HepG2 (cell line): ENCODE data around the gene SASH3. TPM values are rescaled to one million over a fixed set of nuclear protein-coding genes. Genes with fewer than 3 reads are reported as not detected.

Experiments
- ATAC-seq: fragments of 200-7000 bp; cut with Tn5 transposase; 3 replicates; pipeline ENCODE4 v1.9.1; 2020; ENCODE audit warnings: mild to moderate bottlenecking, moderate library complexity
- BruUV-seq: library from RNA; stranded (reverse); fragments of 400-500 nt; replicated peaks from 2 replicates; lab custom pipeline; 2021; lab: Mats Ljungman, UMichigan
- CTCF ChIA-PET: fragments of 300-600 bp; formaldehyde crosslinking; extraction: SDS; loops from one replicate; lab custom pipeline; 2021; ENCODE audit warnings: low total read pairs, inconsistent platforms, low intra/inter-chr PET ratio; lab: Yijun Ruan, JAX
- POLR2A ChIA-PET: fragments of 350-600 bp; sonication (Branson Sonifier 250); formaldehyde crosslinking; loops from one replicate; lab custom pipeline; 2020; ENCODE audit warnings: antibody characterized with exemption, inconsistent platforms; lab: Yijun Ruan, JAX
- DNase-seq: peaks from one replicate; pipeline ENCODE4 v3.0.0-alpha.2; 2015; ENCODE audit warnings: low spot score
- FAIRE-seq: peaks from 3 replicates; lab custom pipeline; 2011; peaks lifted over from hg19 to GRCh38; lab: Jason Lieb, UNC
- H2AFZ ChIP-seq: one replicate; pipeline ENCODE4 v1.6.1; 2011; ENCODE audit warnings: low read length, inconsistent platforms
- H3K27ac ChIP-seq: fragments of 300-600 bp; 3 replicates; pipeline ENCODE4 v1.8.0; 2011; ENCODE audit warnings: mixed run types, mild to moderate bottlenecking, mixed read lengths, low read length, inconsistent platforms; ENCODE audit not compliant: insufficient read depth; ENCODE audit errors: extremely low read length
- H3K27me3 ChIP-seq, 2 experiments: fragments of 200-600 bp in 1 of 2; 2 replicates in 1 of 2; 3 replicates in 1 of 2; pipeline versions ENCODE4 v1.6.0 to v1.8.0; 2011; ENCODE audit warnings: low read length in 2 of 2, mild to moderate bottlenecking in 2 of 2, moderate library complexity in 2 of 2, inconsistent platforms in 1 of 2; ENCODE audit not compliant: insufficient read depth in 2 of 2, control insufficient read depth in 1 of 2
- H3K36me3 ChIP-seq, 2 experiments: fragments of 200-600 bp in 1 of 2; replicated peaks in 1 of 2; 2 replicates in 1 of 2; 3 replicates in 1 of 2; pipeline versions ENCODE4 v1.5.1 to v1.8.0; 2011; ENCODE audit warnings: low read length in 2 of 2, inconsistent platforms in 1 of 2; ENCODE audit not compliant: insufficient read depth in 2 of 2, control insufficient read depth in 1 of 2
- H3K4me1 ChIP-seq: 2 replicates; pipeline ENCODE4 v1.5.1; 2012; ENCODE audit warnings: low read length, inconsistent platforms; ENCODE audit not compliant: insufficient read depth
- H3K4me2 ChIP-seq: 2 replicates; pipeline ENCODE4 v1.6.0; 2011; ENCODE audit warnings: low read depth, low read length, inconsistent platforms
- H3K4me3 ChIP-seq, 3 experiments: fragments of 200-600 bp in 1 of 3; sonication (generic), shearing (Covaris generic) in 1 of 3; replicated peaks in 1 of 3; 2 replicates each; pipeline ENCODE4 v1.5.1; 2011 to 2016; ENCODE audit warnings: low read length in 3 of 3, inconsistent platforms in 2 of 3, low read depth in 2 of 3, mild to moderate bottlenecking in 2 of 3, control low read depth in 1 of 3, mixed read lengths in 1 of 3; ENCODE audit not compliant: insufficient read depth in 1 of 3
- H3K79me2 ChIP-seq: one replicate; pipeline ENCODE4 v1.6.1; 2011; ENCODE audit warnings: low read length, inconsistent platforms; ENCODE audit not compliant: insufficient read depth
- H3K9ac ChIP-seq: 2 replicates; pipeline ENCODE4 v1.6.0; 2011; ENCODE audit warnings: mild to moderate bottlenecking, low read depth, low read length, inconsistent platforms; ENCODE audit not compliant: insufficient read depth
- H3K9me3 ChIP-seq: 2 replicates; pipeline ENCODE4 v1.5.1; 2012; ENCODE audit warnings: mild to moderate bottlenecking, low read length
- H4K20me1 ChIP-seq: 2 replicates; pipeline ENCODE4 v1.6.0; 2011; ENCODE audit warnings: inconsistent platforms, mild to moderate bottlenecking, low read length, moderate library complexity; ENCODE audit not compliant: insufficient read depth
- ARID5B ChIP-seq: IDR thresholded peaks from 2 replicates; pipeline ENCODE4 v1.4.0; 2020; ENCODE audit warnings: mild to moderate bottlenecking, missing genetic modification reagents
- CENPX ChIP-seq: sonication (generic); formaldehyde crosslinking; IDR thresholded peaks from 2 replicates; pipeline ENCODE4 v1.9.0; 2021; ENCODE audit warnings: mild to moderate bottlenecking, missing genetic modification reagents, moderate library complexity
- DNMT3B ChIP-seq: conservative IDR thresholded peaks from 2 replicates; pipeline ENCODE4 v1.6.1; 2016; ENCODE audit warnings: missing biosample characterization, control low read depth
- ELF4 ChIP-seq: sonication (generic); formaldehyde crosslinking; IDR thresholded peaks from 2 replicates; pipeline ENCODE4 v1.5.0; 2020; ENCODE audit warnings: missing genetic modification reagents, mild to moderate bottlenecking, moderate library complexity, borderline replicate concordance
- HMG20A ChIP-seq: IDR thresholded peaks from 2 replicates; pipeline ENCODE4 v1.6.1; 2016; ENCODE audit warnings: borderline replicate concordance
- SIN3A ChIP-seq: IDR thresholded peaks from 2 replicates; pipeline ENCODE4 v1.6.1; 2011; ENCODE audit warnings: low read depth, mild to moderate bottlenecking, control low read depth, low read length, borderline replicate concordance
- ZBTB4 ChIP-seq: sonication (generic); formaldehyde crosslinking; IDR thresholded peaks from 2 replicates; pipeline ENCODE4 v1.4.0; 2020; ENCODE audit warnings: missing genetic modification reagents, mild to moderate bottlenecking, borderline replicate concordance
- ZNF282 ChIP-seq: fragments of 450-650 bp; IDR thresholded peaks from 2 replicates; pipeline ENCODE4 v1.6.1; 2018; ENCODE audit not compliant: partially characterized antibody
- ZNF337 ChIP-seq: sonication (generic); formaldehyde crosslinking; IDR thresholded peaks from 2 replicates; pipeline ENCODE4 v1.5.1; 2020; ENCODE audit warnings: missing genetic modification reagents, low read depth, mild to moderate bottlenecking, borderline replicate concordance
- ZNF350 ChIP-seq: sonication (generic); formaldehyde crosslinking; IDR thresholded peaks from 2 replicates; pipeline ENCODE4 v1.4.0; 2020; ENCODE audit warnings: mild to moderate bottlenecking, low read depth, missing genetic modification reagents, borderline replicate concordance
- ZNF883 ChIP-seq: sonication (generic); formaldehyde crosslinking; IDR thresholded peaks from 2 replicates; pipeline ENCODE4 v1.5.1; 2020; ENCODE audit warnings: mild to moderate bottlenecking, missing genetic modification reagents; ENCODE audit errors: not compliant biosample characterization
- WGBS: methylation state at CpG from one replicate; pipeline ENCODE4 v1.1.6; 2017; ENCODE audit warnings: low lambda C conversion rate; 5-methylcytosine and 5-hydroxymethylcytosine counted together
- in situ Hi-C: cut with HindIII; loops from 2 replicates; pipeline ENCODE4 v1.10.0; 2017; ENCODE audit warnings: low pct_unique_long_range_greater_than_20kb; ENCODE audit not compliant: extremely low pct_ligation_motif_present
- intact Hi-C: fragments of 100-400 bp; cut with micrococcal nuclease; formaldehyde crosslinking; loops from one replicate; pipeline ENCODE4 v1.10.0; 2022; ENCODE audit not compliant: unreplicated experiment
- polyA plus RNA-seq, 8 experiments: library from polyadenylated mRNA; depleted of rRNA in 3 of 8; stranded (reverse) in 7 of 8; unstranded in 1 of 8; fragments of >200 nt; fragmentation: Illumina TruSeq in 4 of 8; extraction: Trizol in 4 of 8; gene quantifications; 2 replicates each; pipeline versions ENCODE4 v1.2.1 to v1.2.3, GENCODE V29; 2011 to 2016; ENCODE audit warnings: low read depth in 4 of 8, missing spikeins in 1 of 8, mixed read lengths in 1 of 8; ENCODE audit not compliant: insufficient read depth in 1 of 8
- total RNA-seq, 5 experiments: library from RNA; depleted of rRNA; stranded (reverse); fragments of >200 nt; fragmentation: Illumina TruSeq; extraction: Trizol; gene quantifications; 2 replicates each; pipeline ENCODE4 v1.2.3, GENCODE V29; 2016; ENCODE audit warnings: low read depth in 1 of 5

The SASH3 gene
- total and polyA plus RNA-seq, 2 of the 13 experiments (the other 11 are each of a cell fraction or from before 2014, with no cell fraction given): 0.08 TPM; not detected in 1

- TF ChIP-seq ARID5B (CRISPR knock-in tag): no peak
- no peak for TF ChIP-seq DNMT3B (CRISPR knock-in tag)
- no peak for TF ChIP-seq SIN3A
Measured at GRCh38 chrX:129795584-129795983, 15.8 kb downstream of the SASH3 start (continued).

GRCh38 chrX:129797251-129797906 lies 17.6 kb downstream of the SASH3 start:
- no peak overlapping the region for H2AFZ ChIP-seq
- POLR2A ChIA-PET: no interaction called here
- H4K20me1 ChIP-seq: no peaks in the 10 kb centered on the region
- CTCF ChIA-PET: no interaction called here
- WGBS: 100% methylated on average over 1 of the region's 4 CpGs
- no peaks in the 10 kb centered on the region for H3K36me3 ChIP-seq
- no peaks in the 10 kb centered on the region for H3K9me3 ChIP-seq
- H3K27ac ChIP-seq: no peak overlapping the region
- H3K9ac ChIP-seq: no peak overlapping the region
- FAIRE-seq (no peak), DNase-seq (no peak), ATAC-seq (no peak)
- in situ Hi-C loops (no loop called here), intact Hi-C loops (no loop called here)
- no peaks in the 10 kb centered on the region for H3K27me3 ChIP-seq
- no peak overlapping the region for H3K4me3 ChIP-seq
- H3K4me1 ChIP-seq: no peaks in the 10 kb centered on the region
- BruUV-seq: no TSS peak
- TF ChIP-seq ZBTB4 (CRISPR knock-in tag) (no peak), CENPX (no peak), ZNF282 (no peak), ELF4 (CRISPR knock-in tag) (no peak), ZNF350 (CRISPR knock-in tag) (no peak), ZNF337 (no peak), ZNF883 (CRISPR knock-in tag) (no peak), HMG20A (CRISPR knock-in tag) (no peak)
- no peaks in the 10 kb centered on the region for H3K79me2 ChIP-seq
- H3K4me2 ChIP-seq: no peak overlapping the region
